Measurements from ENCODE around the gene CHST7.

GRCh38 chrX:46587753-46588171, 14.2 kb downstream of the CHST7 start:
- no peak for TF ChIP-seq ZNF275 (CRISPR knock-in tag; IDR thresholded peaks at IDR 0.05; ENCODE audit: borderline replicate concordance)
- no peak for TF ChIP-seq ZNF281 (CRISPR knock-in tag; IDR thresholded peaks at IDR 0.05; ENCODE audit: borderline replicate concordance)
- no peak for TF ChIP-seq ZZZ3 (CRISPR knock-in tag; IDR thresholded peaks at IDR 0.05; ENCODE audit: borderline replicate concordance)
- no peak for TF ChIP-seq ZNF121 (CRISPR knock-in tag; IDR thresholded peaks at IDR 0.05)
- no peak for TF ChIP-seq CTCF (CRISPR knock-in tag; IDR thresholded peaks at IDR 0.05)
- no peak for TF ChIP-seq GTF2F1 (IDR thresholded peaks at IDR 0.05; ENCODE audit: low read length)
- TF ChIP-seq HNRNPLL (IDR thresholded peaks at IDR 0.05; ENCODE audit: low read depth, low read length, poor library complexity, severe bottlenecking), result no peak
- TF ChIP-seq MYNN (CRISPR knock-in tag; IDR thresholded peaks at IDR 0.05; ENCODE audit: low read depth), result no peak
- no peak for TF ChIP-seq SRSF9 (IDR thresholded peaks at IDR 0.05; ENCODE audit: borderline replicate concordance, insufficient read depth, low read depth, low read length, poor library complexity, severe bottlenecking)

Measured in HepG2 (cell line).